SK-N-SH (cell line): ENCODE results near the gene FAM210B. TPM values are rescaled to one million over a fixed set of nuclear protein-coding genes. Genes with fewer than 3 reads are reported as not detected.

Source experiments
- CTCF ChIA-PET: fragments of 300-600, 350-600 bp; formaldehyde crosslinking; extraction: SDS; loops from one replicate; lab custom pipeline; 2021; lab: Yijun Ruan, JAX
- POLR2A ChIA-PET: fragments of 350-600 bp; sonication (Branson Sonifier 250); formaldehyde crosslinking; extraction: SDS; loops from one replicate; lab custom pipeline; 2020; ENCODE audit warnings: antibody characterized with exemption, inconsistent platforms; lab: Yijun Ruan, JAX
- DNase-seq: peaks from one replicate; pipeline ENCODE4 v3.0.0; 2012
- H2AFZ ChIP-seq: fragments of 200-600 bp; sonication (generic); 2 replicates; pipeline ENCODE4 v1.8.1; 2016; ENCODE audit warnings: antibody characterized with exemption, mild to moderate bottlenecking, low read depth
- H3F3A ChIP-seq: fragments of 200-600 bp; sonication (generic); replicated peaks from 2 replicates; pipeline ENCODE3; 2016; ENCODE audit warnings: antibody characterized with exemption, mild to moderate bottlenecking; ENCODE audit not compliant: insufficient read depth
- H3K27ac ChIP-seq, 2 experiments: fragments of 200-500 bp in 1 of 2; fragments of 200-600 bp in 1 of 2; sonication (Bioruptor generic) in 1 of 2; sonication (generic), shearing (Covaris generic) in 1 of 2; 2 replicates each; pipeline versions ENCODE4 v1.5.1 to v1.6.1; 2014 to 2016; ENCODE audit warnings: low read depth in 2 of 2, inconsistent platforms in 1 of 2, low read length in 1 of 2, mild to moderate bottlenecking in 1 of 2, mixed read lengths in 1 of 2
- H3K27me3 ChIP-seq: fragments of 200-600 bp; sonication (generic), shearing (Covaris generic); 2 replicates; pipeline ENCODE4 v1.6.1; 2016; ENCODE audit warnings: mixed run types; ENCODE audit not compliant: insufficient read depth
- H3K36me3 ChIP-seq, 2 experiments: fragments of 200-500 bp in 1 of 2; fragments of 200-600 bp in 1 of 2; sonication (Bioruptor generic) in 1 of 2; sonication (generic) in 1 of 2; replicated peaks in 1 of 2; 2 replicates each; pipeline versions ENCODE3 to v1.5.1; 2014 to 2016; ENCODE audit warnings: low read length in 1 of 2, mild to moderate bottlenecking in 1 of 2; ENCODE audit not compliant: insufficient read depth in 2 of 2, control insufficient read depth in 1 of 2
- H3K4me1 ChIP-seq, 2 experiments: fragments of 200-500 bp in 1 of 2; fragments of 200-600 bp in 1 of 2; sonication (Bioruptor generic) in 1 of 2; sonication (generic), shearing (Covaris generic) in 1 of 2; 2 replicates each; pipeline versions ENCODE4 v1.5.1 to v1.6.1; 2014 to 2016; ENCODE audit warnings: low read depth in 1 of 2, low read length in 1 of 2, mixed run types in 1 of 2; ENCODE audit not compliant: insufficient read depth in 2 of 2, control insufficient read depth in 1 of 2
- H3K4me2 ChIP-seq: fragments of 200-600 bp; sonication (generic), shearing (Covaris generic); 2 replicates; pipeline ENCODE4 v1.6.1; 2017; ENCODE audit warnings: mixed run types
- H3K4me3 ChIP-seq, 2 experiments: fragments of 200-500 bp in 1 of 2; fragments of 200-600 bp in 1 of 2; sonication (Bioruptor generic) in 1 of 2; sonication (generic), shearing (Covaris generic) in 1 of 2; 2 replicates each; pipeline versions ENCODE4 v1.5.1 to v1.8.1; 2014 to 2016; ENCODE audit warnings: low read depth in 2 of 2, inconsistent platforms in 1 of 2, low read length in 1 of 2, mild to moderate bottlenecking in 1 of 2, mixed read lengths in 1 of 2, moderate library complexity in 1 of 2
- H3K79me2 ChIP-seq: fragments of 200-600 bp; sonication (generic); 2 replicates; pipeline ENCODE4 v1.8.1; 2017; ENCODE audit warnings: mild to moderate bottlenecking; ENCODE audit not compliant: insufficient read depth
- H3K9ac ChIP-seq: fragments of 200-600 bp; sonication (generic); 2 replicates; pipeline ENCODE4 v1.6.1; 2017; ENCODE audit warnings: mixed run types
- H3K9me2 ChIP-seq: fragments of 200-600 bp; sonication (generic); 2 replicates; pipeline ENCODE4 v1.6.1; 2017; ENCODE audit warnings: mixed run types
- H3K9me3 ChIP-seq: fragments of 200-600 bp; sonication (generic); 2 replicates; pipeline ENCODE4 v1.6.1; 2017; ENCODE audit warnings: mixed run types, mild to moderate bottlenecking, moderate library complexity
- H4K20me1 ChIP-seq: fragments of 200-600 bp; sonication (generic); 2 replicates; pipeline ENCODE4 v1.6.1; 2017; ENCODE audit warnings: mild to moderate bottlenecking, mixed run types; ENCODE audit not compliant: insufficient read depth
- ELF1 ChIP-seq: IDR thresholded peaks from 2 replicates; pipeline ENCODE4 v1.4.0; 2012
- EZH2phosphoT487 ChIP-seq: fragments of 200-600 bp; sonication (generic); IDR thresholded peaks from 2 replicates; pipeline ENCODE4 v1.6.1; 2017; ENCODE audit warnings: low read depth, mixed run types, mild to moderate bottlenecking, antibody characterized with exemption, moderate library complexity, borderline replicate concordance
- FOSL2 ChIP-seq: IDR thresholded peaks from 2 replicates; pipeline ENCODE4 v1.4.0; 2012; ENCODE audit warnings: low read depth, mild to moderate bottlenecking, moderate library complexity, borderline replicate concordance
- FOXM1 ChIP-seq: IDR thresholded peaks from 2 replicates; pipeline ENCODE4 v1.4.0; 2012; ENCODE audit warnings: low read depth, mild to moderate bottlenecking
- GATA2 ChIP-seq: sonication (generic); formaldehyde crosslinking; IDR thresholded peaks from 2 replicates; pipeline ENCODE4 v1.5.0; 2020; ENCODE audit warnings: mild to moderate bottlenecking, missing genetic modification reagents
- JUND ChIP-seq: IDR thresholded peaks from 2 replicates; pipeline ENCODE4 v1.4.0; 2012
- POLR2AphosphoS5 ChIP-seq: IDR thresholded peaks from 2 replicates; pipeline ENCODE4 v1.6.1; 2012; ENCODE audit warnings: low read depth, low read length
- RCOR1 ChIP-seq: fragments of 150-350 bp; IDR thresholded peaks from 2 replicates; pipeline ENCODE4 v1.6.1; 2017; ENCODE audit warnings: antibody characterized with exemption, low read length
- REST ChIP-seq: IDR thresholded peaks from 2 replicates; pipeline ENCODE4 v1.6.1; 2012; ENCODE audit warnings: mild to moderate bottlenecking, low read depth, low read length, moderate library complexity
- SMC3 ChIP-seq: IDR thresholded peaks from 2 replicates; pipeline ENCODE4 v1.6.1; 2012; ENCODE audit warnings: low read depth, low read length, improper control_type of control experiment
- USF1 ChIP-seq: IDR thresholded peaks from 2 replicates; pipeline ENCODE4 v1.4.0; 2012; ENCODE audit warnings: low read depth, borderline replicate concordance
- WGBS: methylation state at CpG from one replicate; pipeline ENCODE4 v1.1.6; 2017; ENCODE audit warnings: low lambda C conversion rate; 5-methylcytosine and 5-hydroxymethylcytosine counted together
- polyA plus RNA-seq, 3 experiments: library from polyadenylated mRNA; depleted of rRNA; stranded (reverse); fragments of >200 nt; gene quantifications; 2 replicates each; pipeline ENCODE4 v1.2.3, GENCODE V29; 2012
- TF ChIP-seq, protein P1 (sequence below): fragments of 150-350 bp; IDR thresholded peaks from 2 replicates; pipeline ENCODE4 v1.6.1; 2017; ENCODE audit warnings: antibody characterized with exemption, low read length, low read depth, borderline replicate concordance
- TF ChIP-seq, protein P2 (sequence below): IDR thresholded peaks from 2 replicates; pipeline ENCODE4 v1.4.0; 2012; ENCODE audit warnings: low read depth

Gene FAM210B
- polyA plus RNA-seq, 1 of the 3 experiments (the other 2 are of a cell fraction) = 34.6 TPM

GRCh38 chr20:56368351-56369134, 9.8 kb downstream of the FAM210B start:
- no peaks in the 10 kb centered on the region for H3K9me3 ChIP-seq
- TF ChIP-seq, protein P1, sequence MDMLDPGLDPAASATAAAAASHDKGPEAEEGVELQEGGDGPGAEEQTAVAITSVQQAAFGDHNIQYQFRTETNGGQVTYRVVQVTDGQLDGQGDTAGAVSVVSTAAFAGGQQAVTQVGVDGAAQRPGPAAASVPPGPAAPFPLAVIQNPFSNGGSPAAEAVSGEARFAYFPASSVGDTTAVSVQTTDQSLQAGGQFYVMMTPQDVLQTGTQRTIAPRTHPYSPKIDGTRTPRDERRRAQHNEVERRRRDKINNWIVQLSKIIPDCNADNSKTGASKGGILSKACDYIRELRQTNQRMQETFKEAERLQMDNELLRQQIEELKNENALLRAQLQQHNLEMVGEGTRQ = no peak
- TF ChIP-seq EZH2phosphoT487 (no peak), POLR2AphosphoS5 (no peak), JUND (no peak), USF1 (no peak), RCOR1 (no peak), FOXM1 (no peak), SMC3 (no peak), FOSL2 (no peak), REST (no peak), ELF1 (no peak), GATA2 (CRISPR knock-in tag) (no peak)
- TF ChIP-seq, protein P2, sequence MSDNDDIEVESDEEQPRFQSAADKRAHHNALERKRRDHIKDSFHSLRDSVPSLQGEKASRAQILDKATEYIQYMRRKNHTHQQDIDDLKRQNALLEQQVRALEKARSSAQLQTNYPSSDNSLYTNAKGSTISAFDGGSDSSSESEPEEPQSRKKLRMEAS = no peak
- H3K4me1 ChIP-seq = peaks cover 0 to 2% of the 10 kb centered on the region in 2 experiments; a peak in 1 of 4 replicates
- H4K20me1 ChIP-seq = no peaks in the 10 kb centered on the region; the same call in 1 of the 2 replicates
- H3K4me3 ChIP-seq = no peak overlapping the region
- POLR2A ChIA-PET = no interaction called here
- no peaks in the 10 kb centered on the region for H3K27me3 ChIP-seq
- H2AFZ ChIP-seq = no peak overlapping the region
- peaks cover 23 to 53% of the 10 kb centered on the region in 2 experiments for H3K36me3 ChIP-seq
- WGBS = 92% methylated on average over 6 of the region's 6 CpGs
- peaks cover 17% of the 10 kb centered on the region for H3F3A ChIP-seq
- H3K27ac ChIP-seq = no peak overlapping the region
- peaks cover 23% of the 10 kb centered on the region; the same call in 1 of the 2 replicates for H3K79me2 ChIP-seq
- H3K9me2 ChIP-seq = no peaks in the 10 kb centered on the region
- no peak overlapping the region for H3K9ac ChIP-seq
- CTCF ChIA-PET = interaction anchor here (1.4 kb wide), 1 partner anchor 32 kb away, joined by 4 read pairs; no protein-coding TSS in a partner anchor
- H3K4me2 ChIP-seq = no peak overlapping the region
- DNase-seq = no peak
